DMS79 treated with DMSO at 0.1 percent for 48 hours (cell line): ENCODE data around the gene GGACT.

Source experiments
- DNase-seq: peaks from one replicate; lab custom pipeline; 2025; lab: John Stamatoyannopoulos, UW

Gene GGACT

DNA sequence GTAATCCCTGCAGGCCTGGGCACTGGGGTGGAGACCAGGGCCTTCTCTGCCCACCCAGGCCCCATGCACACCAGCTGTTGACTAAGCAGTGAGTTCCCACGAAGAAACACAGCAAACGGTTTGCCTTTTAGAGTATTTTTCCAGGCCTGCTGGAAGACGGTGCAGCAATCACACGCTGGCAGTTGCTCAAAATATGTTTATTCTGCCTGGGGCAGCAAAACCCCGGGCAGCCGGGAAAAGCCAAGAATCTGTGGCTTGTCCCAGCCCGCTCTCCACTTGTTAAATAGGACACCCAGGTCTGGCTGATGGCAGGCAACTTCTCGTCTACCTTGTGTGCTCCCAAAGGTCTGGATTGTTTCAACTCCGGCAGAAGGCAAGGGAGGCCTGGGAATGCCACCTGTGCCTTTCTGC is 40.8 kb downstream of the GGACT start:
- DNase-seq = peak; percentile 36

DNA sequence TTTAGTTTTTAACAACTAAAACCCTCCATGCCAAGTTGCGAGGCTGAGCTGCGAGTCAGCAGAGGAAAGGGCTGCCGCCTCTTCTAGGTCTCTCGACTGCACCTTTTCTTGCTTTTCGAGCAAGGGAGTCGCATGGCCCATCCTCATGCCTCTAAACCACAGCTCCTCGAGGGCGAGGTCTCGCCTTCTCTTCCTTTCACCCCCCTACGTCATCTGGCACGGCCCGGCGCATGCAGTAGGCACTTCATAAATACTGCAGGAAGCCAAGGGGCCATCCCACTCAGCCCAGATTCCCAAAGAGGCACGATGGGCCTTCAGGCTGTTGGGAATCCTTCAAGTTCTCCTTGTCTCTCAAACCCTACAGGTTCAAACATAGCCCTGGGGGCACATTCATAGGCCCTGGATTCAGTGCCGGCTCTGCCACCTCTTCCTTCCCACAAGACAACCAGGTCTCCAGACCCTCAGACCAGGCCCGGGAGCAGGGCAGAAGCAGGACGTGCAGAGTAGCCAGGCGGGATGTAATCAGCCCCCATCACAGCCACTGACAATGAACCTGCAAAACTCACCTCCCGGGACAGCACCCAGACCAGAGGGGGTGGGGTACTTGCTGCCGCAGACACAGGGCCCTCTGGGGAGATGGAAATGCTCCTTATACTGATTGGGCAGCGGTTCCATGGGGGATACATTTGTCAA is 41.7 kb downstream of the GGACT start:
- no peak for DNase-seq

DNA sequence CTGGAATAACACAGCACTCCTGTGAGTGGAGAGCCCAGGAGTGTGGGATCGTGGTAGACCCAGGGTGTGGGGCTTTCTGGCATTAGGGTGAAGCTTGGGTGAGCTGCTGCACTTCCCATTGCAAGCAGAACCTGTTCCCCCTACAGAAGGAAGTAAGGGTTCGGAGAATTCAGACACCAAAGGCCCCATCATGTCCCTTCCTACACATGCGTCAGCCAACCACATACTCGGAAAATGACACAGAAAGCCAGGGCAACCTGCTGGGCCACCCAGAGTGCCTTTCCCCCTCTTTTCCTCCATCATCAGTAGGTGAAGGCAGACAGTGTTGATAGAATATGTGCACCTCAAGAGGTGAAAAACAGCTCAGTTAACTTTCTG is 42.9 kb downstream of the GGACT start:
- no peak for DNase-seq

DNA sequence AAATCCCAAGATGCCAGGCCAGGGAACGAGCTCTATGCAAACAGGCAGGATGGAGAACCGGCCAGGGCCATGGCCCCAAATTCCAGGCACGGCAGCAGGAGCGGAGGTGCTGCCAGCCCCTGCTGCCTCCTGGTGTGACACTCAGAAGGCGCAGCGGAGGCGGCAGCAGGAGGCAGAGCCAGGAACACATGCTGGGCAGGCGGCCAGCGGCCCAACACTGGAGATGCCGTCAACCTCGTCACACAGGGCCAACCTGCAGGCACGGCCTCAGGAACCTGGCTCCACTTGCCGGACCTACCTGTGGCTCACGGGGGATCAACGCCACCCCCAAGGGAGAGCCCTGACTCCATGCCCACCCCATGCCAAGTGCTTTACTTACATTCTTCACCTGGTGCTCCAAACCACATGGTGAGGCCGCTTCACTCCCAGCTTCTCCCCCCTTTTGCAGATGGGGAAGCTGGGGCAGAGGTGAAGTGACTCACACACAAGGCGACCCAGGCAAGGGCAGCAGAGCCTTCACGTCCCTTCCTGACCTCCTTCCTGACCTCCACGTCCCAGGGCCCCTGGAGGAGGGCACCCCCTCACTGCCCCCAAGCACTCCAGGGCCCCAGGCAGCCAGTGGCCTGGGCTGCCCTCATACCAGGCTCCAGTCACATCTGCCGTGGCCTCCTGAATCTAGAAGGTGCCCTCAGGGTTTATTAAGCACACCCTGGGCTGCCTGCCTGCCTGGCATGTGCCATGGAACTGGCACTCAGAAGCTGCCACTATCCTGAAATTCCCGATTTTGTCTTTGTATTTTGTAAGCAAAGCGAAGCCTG is 43.5 kb downstream of the GGACT start:
- DNase-seq = no peak

DNA sequence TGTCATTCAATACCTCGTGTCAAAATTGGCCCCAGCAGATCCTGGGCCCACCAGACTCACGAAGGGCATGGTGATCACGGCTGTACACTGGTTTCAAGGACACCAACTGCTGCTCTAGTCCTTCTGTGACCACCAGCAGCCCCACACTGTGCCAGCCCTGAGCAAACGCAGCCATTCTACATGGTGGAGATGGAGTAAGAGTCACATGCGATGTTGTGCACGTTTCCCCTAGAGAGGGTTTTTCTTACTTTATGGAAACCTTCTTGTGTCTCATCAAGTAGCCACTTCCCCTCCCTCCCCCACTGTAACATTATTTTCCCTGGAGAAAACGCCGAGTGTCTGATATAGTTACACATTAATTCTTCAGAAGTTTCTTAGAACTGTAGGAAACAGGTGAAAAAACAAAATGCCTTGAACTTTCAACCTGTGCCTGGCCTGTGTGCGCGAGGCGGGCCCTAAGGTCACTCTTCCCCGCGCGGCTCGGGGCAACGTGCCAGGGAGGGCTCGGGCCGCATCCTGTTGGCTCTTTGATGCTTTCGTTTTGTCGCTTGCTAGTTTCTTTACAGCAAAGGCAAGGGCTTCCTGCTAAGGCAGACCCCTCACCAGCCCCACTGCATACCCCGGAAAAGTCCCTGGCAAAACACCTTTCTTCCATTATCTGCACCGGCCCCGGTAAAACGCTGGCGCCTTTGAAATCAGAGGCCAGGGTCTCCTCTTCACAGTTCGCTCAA is 44.6 kb downstream of the GGACT start:
- DNase-seq = no peak

DNA sequence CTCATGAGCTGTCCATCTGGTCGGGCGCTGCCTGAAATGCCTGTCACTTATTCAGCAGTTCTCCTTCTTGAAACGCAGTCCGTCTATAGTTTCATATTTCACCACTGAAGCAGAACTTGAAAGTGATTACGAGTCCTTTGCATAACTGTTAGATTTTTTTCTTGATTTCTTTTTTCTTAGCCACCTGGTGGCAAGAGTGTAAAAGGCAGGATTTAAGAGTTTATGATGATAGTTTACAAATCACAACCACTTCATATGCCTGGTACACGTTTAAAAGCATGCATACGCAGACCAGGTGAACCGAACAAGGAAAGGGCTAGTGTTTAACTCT is 45.8 kb downstream of the GGACT start:
- DNase-seq = peak; percentile 91

DNA sequence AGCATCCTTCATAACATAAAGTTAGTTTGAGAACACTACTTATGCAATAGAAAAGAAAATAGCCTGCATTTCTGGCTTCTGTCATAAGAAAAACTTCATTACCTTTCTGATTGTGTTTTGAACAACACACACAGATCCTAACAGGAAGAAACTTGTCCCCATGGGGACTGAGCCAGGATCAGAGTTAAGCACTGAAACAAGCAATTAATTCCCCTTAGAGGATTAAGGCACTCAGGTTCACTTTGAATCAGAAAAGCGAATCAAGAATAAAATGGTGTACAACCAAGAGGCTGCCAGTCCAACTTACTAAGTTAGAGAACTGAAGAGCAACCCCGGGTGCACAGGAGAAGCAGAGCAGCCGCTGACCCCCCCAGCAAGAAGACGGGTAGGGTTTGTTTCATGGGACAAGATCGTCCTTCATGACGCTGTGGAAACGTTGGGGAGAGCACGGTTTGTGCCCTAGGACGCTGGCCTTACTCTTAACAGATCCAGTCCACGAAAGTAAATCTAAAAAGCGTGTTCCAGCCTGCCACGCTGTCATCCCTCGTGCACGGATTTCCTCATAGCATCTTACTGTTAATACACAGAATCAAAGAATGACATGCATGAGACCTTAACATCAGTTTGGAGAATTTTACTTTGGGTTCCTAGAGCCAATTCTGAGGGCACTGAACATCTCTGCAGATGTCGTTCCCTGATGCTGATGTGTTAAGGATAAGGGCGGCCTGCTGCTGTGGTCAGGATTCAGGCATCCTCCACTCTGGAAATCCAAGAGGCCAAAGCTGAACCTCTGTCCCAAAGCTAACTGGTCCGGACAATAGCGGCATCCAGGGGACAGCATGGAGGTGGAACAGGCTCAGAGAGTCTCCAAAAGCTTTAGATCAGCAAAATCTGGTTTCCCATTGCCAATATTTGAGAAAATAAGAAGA is 46.4 kb downstream of the GGACT start:
- DNase-seq = peak; percentile 85

DNA sequence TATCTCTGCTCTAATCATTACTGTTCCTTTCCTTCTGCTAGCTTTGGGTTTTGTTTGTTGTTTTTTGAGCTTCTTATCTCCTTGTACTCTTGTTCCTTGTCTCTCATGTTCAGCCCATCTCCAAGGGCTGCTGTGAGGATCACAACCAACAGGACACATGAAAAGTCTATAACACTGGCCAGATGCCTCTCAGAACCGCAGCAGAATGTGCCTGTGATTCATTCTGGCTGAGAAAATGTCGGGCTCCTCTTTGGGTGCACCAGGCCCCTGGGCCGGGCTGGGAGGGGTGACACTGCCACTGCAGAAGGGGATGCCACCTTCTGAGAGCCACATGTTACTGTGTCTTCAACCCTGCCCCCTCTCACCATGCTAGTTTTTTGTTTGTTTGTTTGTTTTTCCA is 48.0 kb downstream of the GGACT start:
- no peak for DNase-seq

DNA sequence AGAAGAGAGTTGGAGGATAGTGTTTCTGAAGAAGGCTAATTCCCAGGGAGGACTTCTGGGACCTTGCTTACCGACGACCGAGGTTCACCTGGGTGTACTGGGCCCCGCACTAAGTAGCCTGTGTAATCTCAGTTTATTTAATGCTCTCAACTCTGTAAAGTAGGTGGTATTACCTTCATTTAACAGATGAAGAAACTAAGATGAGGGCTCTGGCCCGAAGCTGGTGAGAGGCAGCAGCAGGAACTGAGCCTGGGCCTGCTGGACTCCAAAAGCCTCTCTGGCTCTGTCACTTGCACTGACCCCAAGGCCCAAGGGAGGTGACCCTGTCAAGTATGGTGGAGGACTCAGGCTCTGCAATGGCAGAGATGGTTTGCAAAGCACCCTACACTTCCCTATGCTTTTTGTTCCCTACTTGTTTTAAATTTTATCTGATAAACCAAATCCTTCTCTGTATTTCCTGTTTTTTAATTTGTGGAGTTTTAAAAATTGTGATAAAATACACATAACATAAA is 50.6 kb downstream of the GGACT start:
- no peak for DNase-seq

DNA sequence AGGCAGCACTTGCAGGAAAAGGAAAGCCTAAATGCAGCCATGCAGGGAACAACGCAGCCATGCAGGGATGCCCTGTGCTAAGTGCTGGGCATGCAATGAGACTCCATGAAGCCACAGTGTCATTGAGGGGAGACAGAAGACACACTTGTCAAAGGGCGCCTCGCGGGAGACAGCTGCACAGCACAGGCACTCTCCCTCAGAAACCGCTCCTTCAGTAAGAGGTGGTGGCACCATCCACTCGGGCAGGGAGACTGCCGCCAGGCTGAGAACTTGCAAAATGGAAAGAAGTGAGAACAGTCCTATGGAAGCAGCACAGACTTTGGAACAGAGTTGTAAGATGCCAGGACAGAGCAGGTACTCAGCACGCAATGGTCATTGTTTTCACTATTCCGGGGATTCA is 51.1 kb downstream of the GGACT start:
- DNase-seq = no peak

DNA sequence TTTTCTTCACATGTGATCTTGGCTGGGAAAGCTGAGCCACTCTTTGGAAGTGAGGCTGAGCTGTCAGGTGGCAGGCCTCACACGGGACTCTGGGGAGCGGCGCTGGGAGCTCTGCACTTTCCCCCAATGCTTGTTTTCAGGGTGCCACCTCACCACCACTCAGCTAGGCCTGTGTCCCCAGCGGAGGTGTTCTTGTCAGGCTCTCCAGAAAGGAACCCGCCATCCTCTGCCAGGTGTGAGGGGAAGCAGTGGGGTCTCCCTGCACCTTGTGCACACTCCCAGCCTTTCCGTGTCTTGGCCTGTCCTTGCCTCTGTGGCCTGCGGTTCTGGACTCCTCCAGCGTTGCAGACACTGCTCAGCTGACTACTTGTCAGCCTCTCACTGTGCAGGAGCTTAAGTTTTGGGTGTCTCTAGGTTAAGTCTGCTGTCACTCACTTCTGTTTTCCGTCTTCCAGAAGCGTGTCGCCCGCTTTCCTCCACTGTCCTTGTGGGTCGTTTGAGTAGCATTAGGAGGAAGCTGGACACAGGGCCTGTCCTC is 51.9 kb downstream of the GGACT start:
- DNase-seq = no peak

DNA sequence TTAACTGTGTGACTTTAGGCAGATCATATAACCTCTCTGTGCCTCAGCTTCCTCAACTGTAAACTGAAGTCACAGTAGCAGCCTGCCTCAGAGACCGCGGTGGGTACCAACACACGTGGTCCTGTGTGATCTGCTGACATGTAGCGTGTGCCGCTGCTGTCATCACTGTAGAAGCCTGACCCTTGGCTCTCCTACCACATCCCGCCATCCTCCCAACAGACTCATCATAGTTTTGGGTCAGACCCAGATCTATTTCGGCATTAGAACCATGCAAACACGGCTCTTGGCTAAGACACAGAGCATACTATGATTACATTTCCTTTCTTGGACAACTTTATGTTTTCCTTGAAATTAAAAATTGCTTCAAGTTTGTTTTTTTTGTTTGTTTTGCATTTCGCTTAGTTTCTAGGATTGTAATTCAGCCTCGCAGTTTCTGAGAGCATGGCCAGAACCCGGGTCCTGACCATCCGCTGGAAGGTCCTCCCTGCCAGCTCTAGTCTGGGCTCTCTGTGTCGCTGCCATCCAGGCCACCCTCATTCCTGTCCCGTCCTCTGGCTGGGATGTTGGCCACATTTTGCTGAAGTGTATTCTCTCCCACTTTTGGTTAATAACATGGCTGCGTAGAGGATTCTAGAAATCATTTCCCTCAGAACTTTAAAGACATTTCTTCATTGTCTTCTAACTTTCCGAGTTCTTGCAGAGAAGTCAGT is 53.0 kb downstream of the GGACT start:
- DNase-seq = no peak

DNA sequence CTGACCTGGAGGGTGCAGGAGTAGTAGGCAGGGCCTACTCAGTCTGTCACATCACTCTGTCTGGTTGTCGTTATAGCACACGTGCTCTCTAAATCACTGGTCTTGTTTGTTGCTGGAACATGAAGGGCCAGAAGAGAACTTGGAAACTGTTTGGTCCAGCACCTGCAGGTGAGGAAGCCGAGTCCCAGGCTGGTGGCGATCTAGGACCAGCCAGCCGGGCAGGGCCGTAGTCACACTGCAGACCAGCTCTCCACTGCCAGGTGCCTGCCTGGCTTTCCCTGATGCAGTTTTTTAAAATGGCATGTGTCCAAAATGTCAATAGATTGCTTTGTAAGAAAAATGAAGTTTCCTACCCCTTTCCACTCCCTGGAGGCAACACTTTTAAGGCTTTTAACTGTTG is 53.7 kb downstream of the GGACT start:
- DNase-seq = peak; percentile 41

DNA sequence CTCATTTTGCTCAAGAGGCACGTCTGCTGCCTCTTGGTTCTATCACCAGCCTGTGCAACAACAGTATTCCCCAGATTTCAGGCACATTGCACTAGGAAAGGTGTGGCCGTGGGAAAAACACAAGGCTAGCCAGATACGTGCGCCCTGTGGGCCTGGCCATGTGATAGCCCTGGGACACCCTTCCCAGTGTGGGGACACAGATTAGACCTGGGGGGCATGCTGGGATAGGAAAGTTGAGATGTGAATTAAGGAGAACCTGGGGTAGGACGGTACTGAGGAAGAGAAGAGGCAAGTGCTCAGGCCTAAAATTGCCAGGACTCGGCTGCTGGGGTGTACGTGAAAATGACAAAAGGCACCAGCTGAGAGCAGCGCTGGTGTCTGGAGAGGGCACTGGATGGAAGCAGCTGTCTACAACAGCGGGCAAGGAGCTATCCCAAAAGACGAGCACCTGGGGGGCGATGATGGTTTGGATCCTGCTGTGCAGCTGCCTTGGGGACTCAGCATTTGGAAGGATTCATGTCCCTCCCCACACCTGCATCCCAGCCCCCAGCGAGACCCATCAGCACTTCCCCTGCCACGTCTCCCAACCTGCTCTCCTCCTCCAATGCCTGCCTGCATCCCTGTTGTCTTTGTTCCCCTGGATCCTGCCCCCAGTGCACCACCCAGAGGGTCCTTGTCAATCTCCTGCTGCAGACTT is 54.3 kb downstream of the GGACT start:
- no peak for DNase-seq

DNA sequence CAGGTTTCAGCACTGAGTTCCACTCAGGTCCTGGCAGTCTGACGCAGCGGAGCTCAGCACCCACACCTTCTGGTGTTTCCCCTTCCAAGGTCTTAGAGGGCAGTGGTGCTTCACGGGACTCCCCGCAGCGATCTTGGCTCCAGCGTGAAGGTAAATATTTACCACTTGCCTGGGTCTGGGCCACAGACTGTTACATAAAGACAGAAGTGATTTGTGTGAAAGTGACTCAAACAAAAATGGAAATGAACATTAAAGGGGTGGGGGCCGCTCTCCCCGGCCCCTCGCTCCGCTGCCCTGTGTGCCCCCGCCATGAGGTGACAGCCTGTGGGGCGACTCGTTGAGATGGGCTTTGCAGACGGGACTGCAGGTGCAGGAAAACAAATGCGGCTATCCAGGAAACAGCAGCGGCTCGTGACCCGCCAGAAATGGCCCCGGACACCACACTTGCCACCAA is 55.0 kb downstream of the GGACT start:
- peak; percentile 96 for DNase-seq

DNA sequence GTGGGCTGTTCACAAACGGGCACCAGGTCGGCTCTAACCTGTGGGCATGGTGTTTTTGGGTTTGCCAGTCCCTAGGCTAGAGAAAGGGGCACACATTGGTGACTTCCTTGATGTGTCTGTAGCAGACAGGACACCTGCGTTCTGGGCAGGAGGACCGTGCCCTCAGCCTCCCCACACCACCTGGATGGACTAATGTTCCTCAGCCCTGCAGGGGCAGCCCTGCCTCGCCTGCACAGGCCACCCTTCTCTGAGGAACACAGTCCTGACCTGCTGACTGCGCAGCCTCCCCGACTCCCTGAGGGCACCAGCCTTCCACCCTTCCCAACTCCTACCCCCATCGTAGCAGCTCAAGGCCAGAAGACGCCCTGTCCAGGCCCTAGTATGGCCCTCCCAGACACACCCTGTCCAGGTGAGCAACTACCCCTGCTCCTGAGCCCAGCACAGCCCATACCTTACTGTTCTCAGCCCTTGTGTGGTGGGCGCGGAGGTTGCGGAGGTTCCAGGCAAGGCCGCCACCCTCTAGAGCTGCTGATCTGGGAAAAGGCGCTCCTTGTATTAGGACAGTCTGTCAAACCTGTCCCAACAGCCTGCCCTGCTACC is 55.7 kb downstream of the GGACT start:
- DNase-seq = no peak

DNA sequence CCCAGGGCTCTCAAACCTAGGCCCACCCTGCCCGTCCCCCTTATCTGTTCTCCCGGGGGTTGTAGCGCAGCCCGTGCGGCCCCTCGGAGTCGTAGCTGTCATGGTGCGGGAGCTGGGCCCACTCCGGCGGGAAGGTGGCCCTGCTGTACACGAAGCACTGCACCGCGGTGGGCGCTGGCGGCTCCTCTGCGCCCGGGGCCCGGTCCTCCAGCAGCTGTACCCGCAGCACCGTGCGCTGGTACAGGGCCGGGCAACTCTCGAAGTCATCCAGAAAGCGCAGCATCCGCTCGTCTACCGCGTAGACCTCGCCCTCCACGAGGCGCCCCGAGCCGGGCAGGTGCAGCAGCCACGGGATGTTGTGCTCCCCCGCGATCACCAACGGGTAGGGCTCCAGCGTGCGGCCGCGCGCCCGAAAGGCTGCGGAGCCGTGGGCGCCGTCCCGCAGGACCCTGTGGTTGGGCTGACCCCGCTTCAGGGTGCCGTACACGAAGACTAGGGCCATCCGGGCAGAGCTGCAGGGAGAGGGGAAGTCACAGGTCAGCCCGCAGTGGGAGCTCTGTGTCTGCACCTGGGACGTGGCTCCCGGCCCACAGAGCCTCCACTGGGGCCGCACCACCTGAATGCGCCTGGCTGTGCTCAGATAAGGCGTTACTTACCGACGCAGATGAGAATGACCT is 56.4 kb downstream of the GGACT start:
- no peak for DNase-seq

DNA sequence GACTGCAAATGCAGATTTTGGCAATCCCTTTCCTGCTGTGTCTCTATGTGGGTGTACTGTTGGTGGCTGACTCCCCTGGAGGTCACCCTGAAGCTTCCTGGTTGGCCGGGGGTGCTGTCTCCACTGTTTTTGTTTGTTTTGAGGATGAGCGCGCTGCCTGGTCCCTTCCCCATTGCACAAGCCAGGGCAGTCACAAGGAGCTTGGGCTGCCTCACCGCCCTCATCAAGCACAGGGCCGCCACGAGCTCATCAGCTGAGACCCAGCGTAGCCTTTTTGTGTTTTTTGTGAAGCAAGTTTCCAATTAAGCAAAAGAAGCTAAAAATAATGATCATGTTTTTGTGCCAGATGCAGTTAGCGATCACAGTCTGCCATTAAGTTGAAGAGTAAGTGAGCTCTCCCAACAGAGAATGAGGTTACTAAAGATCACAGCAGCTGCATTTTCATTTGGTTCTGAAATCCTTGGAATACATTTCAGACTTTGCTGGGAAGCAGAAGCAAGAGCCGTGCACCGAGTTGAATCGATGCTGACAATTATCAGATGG is 57.8 kb downstream of the GGACT start:
- peak; percentile 67 for DNase-seq
